Adrenal gland (tissue), 5 donors: Measurements from ENCODE around the gene SLC12A6.

ENCODE experiments used
- POLR2A ChIP-seq, 2 donors: fragments of 450-650 bp; IDR thresholded peaks; one replicate each; pipeline ENCODE4 v1.6.1; 2017; ENCODE audit warnings: antibody characterized with exemption in 2 of 2, mild to moderate bottlenecking in 2 of 2, moderate library complexity in 1 of 2
- TF ChIP-seq, protein P1 (sequence below), 6 experiments: fragments of 450-650 bp in 4 of 6; fragments of 200-600 bp in 2 of 6; sonication (generic) in 1 of 6; IDR thresholded peaks; 1 replicate in 5 of 6; 2 replicates in 1 of 6; pipeline versions ENCODE4 v1.5.1 to v1.8.0; 2016 to 2021; ENCODE audit warnings: antibody characterized with exemption in 6 of 6, mild to moderate bottlenecking in 2 of 6, moderate library complexity in 1 of 6
- donor health status: DM: no; HTN: no; CAD: no.

DNA sequence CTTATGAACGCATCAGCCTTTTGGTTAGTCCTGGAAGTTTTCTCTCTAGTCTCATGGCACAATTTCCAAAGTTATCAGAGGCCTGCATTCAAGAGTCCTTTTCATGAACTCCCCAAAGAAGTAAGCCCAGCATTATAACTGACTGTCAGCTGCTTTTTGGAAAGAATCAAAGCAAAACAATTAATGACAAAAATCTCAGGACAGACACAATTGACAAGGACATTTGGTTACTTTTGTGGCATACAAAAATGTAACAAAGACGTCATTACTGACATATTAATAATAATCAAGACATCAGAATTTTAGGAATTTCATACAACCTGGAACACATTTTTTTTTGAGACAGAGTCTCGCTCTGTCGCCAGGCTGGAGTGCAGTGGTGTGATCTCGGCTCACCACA, 148.9 kb downstream of the SLC12A6 start:
- TF ChIP-seq, protein P1, sequence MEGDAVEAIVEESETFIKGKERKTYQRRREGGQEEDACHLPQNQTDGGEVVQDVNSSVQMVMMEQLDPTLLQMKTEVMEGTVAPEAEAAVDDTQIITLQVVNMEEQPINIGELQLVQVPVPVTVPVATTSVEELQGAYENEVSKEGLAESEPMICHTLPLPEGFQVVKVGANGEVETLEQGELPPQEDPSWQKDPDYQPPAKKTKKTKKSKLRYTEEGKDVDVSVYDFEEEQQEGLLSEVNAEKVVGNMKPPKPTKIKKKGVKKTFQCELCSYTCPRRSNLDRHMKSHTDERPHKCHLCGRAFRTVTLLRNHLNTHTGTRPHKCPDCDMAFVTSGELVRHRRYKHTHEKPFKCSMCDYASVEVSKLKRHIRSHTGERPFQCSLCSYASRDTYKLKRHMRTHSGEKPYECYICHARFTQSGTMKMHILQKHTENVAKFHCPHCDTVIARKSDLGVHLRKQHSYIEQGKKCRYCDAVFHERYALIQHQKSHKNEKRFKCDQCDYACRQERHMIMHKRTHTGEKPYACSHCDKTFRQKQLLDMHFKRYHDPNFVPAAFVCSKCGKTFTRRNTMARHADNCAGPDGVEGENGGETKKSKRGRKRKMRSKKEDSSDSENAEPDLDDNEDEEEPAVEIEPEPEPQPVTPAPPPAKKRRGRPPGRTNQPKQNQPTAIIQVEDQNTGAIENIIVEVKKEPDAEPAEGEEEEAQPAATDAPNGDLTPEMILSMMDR (IDR thresholded peaks at IDR 0.05), result no peak
- TF ChIP-seq POLR2A (IDR thresholded peaks at IDR 0.05), result no peak
